H9 (cell line): Measurements from ENCODE around the gene HES4. TPM values are rescaled to one million over a fixed set of nuclear protein-coding genes. Genes with fewer than 3 reads are reported as not detected.

ENCODE experiments used
- DNase-seq: peaks from one replicate; pipeline ENCODE4 v3.0.0-alpha.2; 2017
- H2AFZ ChIP-seq: one replicate; pipeline ENCODE4 v1.6.1; 2013; ENCODE audit warnings: mild to moderate bottlenecking, low read length, control low read depth, moderate library complexity
- H2AK5ac ChIP-seq: 2 replicates; pipeline ENCODE4 v1.6.1; 2013; ENCODE audit warnings: low read length, control low read depth, mixed read lengths; ENCODE audit not compliant: insufficient read length
- H2BK120ac ChIP-seq: one replicate; pipeline ENCODE4 v1.6.1; 2013; ENCODE audit warnings: low read depth, mild to moderate bottlenecking, low read length, control low read depth, inconsistent platforms; ENCODE audit not compliant: poor library complexity, severe bottlenecking
- H2BK12ac ChIP-seq: 2 replicates; pipeline ENCODE4 v1.6.1; 2013; ENCODE audit warnings: low read length, control low read depth, mixed read lengths, low read depth; ENCODE audit not compliant: insufficient read length
- H2BK15ac ChIP-seq: 2 replicates; pipeline ENCODE4 v1.6.1; 2013; ENCODE audit warnings: low read depth, low read length, control low read depth
- H2BK20ac ChIP-seq: one replicate; pipeline ENCODE4 v1.6.1; 2013; ENCODE audit warnings: low read depth, mild to moderate bottlenecking, low read length, control low read depth, inconsistent platforms; ENCODE audit not compliant: poor library complexity, severe bottlenecking
- H2BK5ac ChIP-seq: 2 replicates; pipeline ENCODE4 v1.6.1; 2013; ENCODE audit warnings: low read length, control low read depth, mixed read lengths; ENCODE audit not compliant: insufficient read length
- H3K14ac ChIP-seq: 2 replicates; pipeline ENCODE4 v1.6.1; 2013; ENCODE audit warnings: low read length, control low read depth; ENCODE audit not compliant: insufficient read depth
- H3K18ac ChIP-seq: 2 replicates; pipeline ENCODE4 v1.6.1; 2013; ENCODE audit warnings: low read depth, mild to moderate bottlenecking, mixed read lengths, low read length, control low read depth; ENCODE audit not compliant: insufficient read length
- H3K23ac ChIP-seq: 2 replicates; pipeline ENCODE4 v1.6.1; 2013; ENCODE audit warnings: low read length, control low read depth, mixed read lengths, low read depth; ENCODE audit not compliant: insufficient read length
- H3K23me2 ChIP-seq: 2 replicates; pipeline ENCODE4 v1.6.1; 2013; ENCODE audit warnings: low read depth, mild to moderate bottlenecking, mixed read lengths, low read length, control low read depth; ENCODE audit not compliant: insufficient read length, poor library complexity, severe bottlenecking
- H3K27ac ChIP-seq: 2 replicates; pipeline ENCODE4 v1.5.1; 2013; ENCODE audit warnings: low read length, control low read depth, mixed read lengths, low read depth; ENCODE audit not compliant: insufficient read length
- H3K27me3 ChIP-seq: 2 replicates; pipeline ENCODE4 v1.6.1; 2013; ENCODE audit warnings: low read length, control low read depth, inconsistent platforms; ENCODE audit not compliant: insufficient read depth
- H3K4ac ChIP-seq: 2 replicates; pipeline ENCODE4 v1.6.1; 2013; ENCODE audit warnings: low read depth, mild to moderate bottlenecking, control low read depth, inconsistent platforms, low read length, moderate library complexity
- H3K4me1 ChIP-seq: 2 replicates; pipeline ENCODE4 v1.6.1; 2013; ENCODE audit warnings: low read length, control low read depth, inconsistent platforms; ENCODE audit not compliant: insufficient read depth
- H3K4me2 ChIP-seq: 2 replicates; pipeline ENCODE4 v1.6.1; 2013; ENCODE audit warnings: low read length, control low read depth, mixed read lengths; ENCODE audit not compliant: insufficient read length, insufficient read depth
- H3K56ac ChIP-seq: 2 replicates; pipeline ENCODE4 v1.6.1; 2013; ENCODE audit warnings: low read depth, mild to moderate bottlenecking, mixed read lengths, low read length, control low read depth; ENCODE audit not compliant: insufficient read length
- H3K79me1 ChIP-seq: 2 replicates; pipeline ENCODE4 v1.6.1; 2013; ENCODE audit warnings: low read depth, mild to moderate bottlenecking, moderate library complexity, low read length, control low read depth, inconsistent platforms; ENCODE audit not compliant: insufficient read depth, poor library complexity, severe bottlenecking
- H3K79me2 ChIP-seq: 2 replicates; pipeline ENCODE4 v1.6.1; 2013; ENCODE audit warnings: low read length, control low read depth, inconsistent platforms; ENCODE audit not compliant: insufficient read depth
- H3K9ac ChIP-seq: 2 replicates; pipeline ENCODE4 v1.6.1; 2013; ENCODE audit warnings: low read length, control low read depth, mixed read lengths; ENCODE audit not compliant: insufficient read length; ENCODE audit errors: extremely low read depth
- H3K9me3 ChIP-seq: one replicate; pipeline ENCODE4 v1.6.1; 2013; ENCODE audit warnings: low read depth, low read length, inconsistent platforms; ENCODE audit not compliant: control insufficient read depth
- H3T11ph ChIP-seq: one replicate; pipeline ENCODE4 v1.6.1; 2013; ENCODE audit warnings: mild to moderate bottlenecking, low read length, control low read depth, inconsistent platforms
- H4K20me1 ChIP-seq: one replicate; pipeline ENCODE4 v1.6.1; 2013; ENCODE audit not compliant: control insufficient read depth, insufficient read length, insufficient read depth
- H4K5ac ChIP-seq: 2 replicates; pipeline ENCODE4 v1.6.1; 2013; ENCODE audit warnings: low read depth, mild to moderate bottlenecking, mixed read lengths, low read length, control low read depth; ENCODE audit not compliant: insufficient read length
- H4K8ac ChIP-seq: replicated peaks from 2 replicates; pipeline ENCODE4 v1.6.1; 2013; ENCODE audit warnings: low read length, control low read depth, mixed read lengths, low read depth; ENCODE audit not compliant: insufficient read length
- H4K91ac ChIP-seq: 2 replicates; pipeline ENCODE4 v1.6.1; 2013; ENCODE audit warnings: low read depth, mild to moderate bottlenecking, moderate library complexity, mixed read lengths, low read length, control low read depth; ENCODE audit not compliant: insufficient read length
- H3K27ac Mint-ChIP-seq, 3 experiments: 2 replicates in 2 of 3; 3 replicates in 1 of 3; pipeline ENCODE4 v1.8.0; 2020 to 2021; ENCODE audit warnings: mixed read lengths in 3 of 3, mild to moderate bottlenecking in 1 of 3, moderate library complexity in 1 of 3
- H3K27me3 Mint-ChIP-seq: 2 replicates; pipeline ENCODE4 v1.8.0; 2021; ENCODE audit warnings: low read depth, mild to moderate bottlenecking, moderate library complexity, mixed read lengths
- H3K36me3 Mint-ChIP-seq, 3 experiments: 2 replicates in 2 of 3; 3 replicates in 1 of 3; pipeline ENCODE4 v1.8.0; 2020 to 2021; ENCODE audit warnings: low read depth in 3 of 3, mixed read lengths in 3 of 3; ENCODE audit not compliant: insufficient read depth in 1 of 3
- H3K4me1 Mint-ChIP-seq, 2 experiments: 2 replicates each; pipeline ENCODE4 v1.8.0; 2020; ENCODE audit warnings: mixed read lengths in 2 of 2
- H3K4me3 Mint-ChIP-seq, 2 experiments: 2 replicates in 1 of 2; 3 replicates in 1 of 2; pipeline ENCODE4 v1.8.0; 2020 to 2021; ENCODE audit warnings: mild to moderate bottlenecking in 2 of 2, mixed read lengths in 2 of 2, moderate library complexity in 1 of 2
- H3K9me3 Mint-ChIP-seq, 2 experiments: 2 replicates in 1 of 2; 3 replicates in 1 of 2; pipeline ENCODE4 v1.8.0; 2020; ENCODE audit warnings: mild to moderate bottlenecking in 2 of 2, mixed read lengths in 2 of 2, moderate library complexity in 1 of 2
- WGBS: extraction: QIAGEN DNeasy Blood & Tissue Kit; methylation state at CpG from one replicate; pipeline ENCODE4 v1.1.7; 2013; ENCODE audit warnings: missing lambda C conversion rate, low lambda C conversion rate, mixed read lengths; ENCODE audit not compliant: insufficient read length; ENCODE audit errors: extremely low coverage; 5-methylcytosine and 5-hydroxymethylcytosine counted together
- total RNA-seq: library from RNA; stranded (reverse); gene quantifications from 2 replicates; pipeline ENCODE4 v1.2.1, GENCODE V29; 2021
- TF ChIP-seq, protein P1 (sequence below): fragments of 200-600 bp; sonication (generic); conservative IDR thresholded peaks from 3 replicates; pipeline ENCODE4 v1.8.0; 2021; ENCODE audit warnings: antibody characterized with exemption, mild to moderate bottlenecking

HES4 gene
- total RNA-seq, 1 experiment from 2014 or later = 4.0 TPM

DNA sequence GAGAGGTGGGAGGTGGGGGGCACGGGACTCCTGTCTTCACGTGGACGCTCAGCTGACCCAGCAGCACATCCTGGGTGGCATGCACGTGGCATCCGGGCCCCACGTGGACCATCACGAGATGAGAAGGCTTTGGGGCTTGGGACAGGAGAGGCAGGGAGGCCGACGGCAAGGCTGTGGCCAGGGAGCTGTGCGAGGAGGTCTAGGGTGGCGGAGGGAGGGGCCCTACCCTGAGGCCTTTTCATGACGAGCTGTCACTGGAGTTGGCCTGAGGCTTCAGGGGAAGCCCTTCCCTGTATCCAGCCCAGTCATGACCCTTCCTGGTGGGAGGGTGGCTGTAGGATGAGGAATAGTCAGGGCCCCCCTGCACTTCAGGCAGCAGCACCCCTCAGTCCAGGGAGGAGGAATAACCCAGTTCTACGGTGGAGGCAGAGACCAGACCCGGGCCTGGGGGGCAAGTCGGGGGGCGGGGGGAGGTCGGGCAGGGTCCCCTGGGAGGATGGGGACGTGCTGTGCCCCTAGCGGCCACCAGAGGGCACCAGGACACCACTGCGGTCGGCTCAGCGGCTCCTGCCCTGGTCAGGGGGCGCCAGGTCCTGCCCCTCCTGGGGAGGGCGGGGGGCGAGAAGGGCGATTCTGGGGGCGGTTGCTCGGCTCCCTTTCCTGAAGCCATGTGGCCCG lies 16.0 kb downstream of the HES4 start:
- Mint-ChIP-seq H3K27me3 (peaks cover 88% of the 10 kb centered on the region), H3K4me3 (no peak overlapping the region), H3K36me3 (no peaks in the 10 kb centered on the region; a peak in 1 of 7 replicates), H3K4me1 (no peaks in the 10 kb centered on the region), H3K27ac (no peak overlapping the region), H3K9me3 (peaks cover 2 to 8% of the 10 kb centered on the region in 2 experiments; a peak in 4 of 5 replicates)
- no peaks in the 10 kb centered on the region for H4K20me1 ChIP-seq
- no peak overlapping the region for H2AK5ac ChIP-seq
- H3T11ph ChIP-seq = no peak overlapping the region
- H2BK20ac ChIP-seq = no peak overlapping the region
- H3K79me2 ChIP-seq = no peaks in the 10 kb centered on the region
- no peak overlapping the region for H2BK5ac ChIP-seq
- H4K5ac ChIP-seq = no peak overlapping the region
- no peak overlapping the region for H3K14ac ChIP-seq
- no peaks in the 10 kb centered on the region for H3K23me2 ChIP-seq
- no peak overlapping the region for H4K8ac ChIP-seq
- H3K23ac ChIP-seq = no peak overlapping the region
- H3K4me2 ChIP-seq = no peak overlapping the region
- no peaks in the 10 kb centered on the region for H3K4me1 ChIP-seq
- H3K9me3 ChIP-seq = no peaks in the 10 kb centered on the region
- TF ChIP-seq, protein P1, sequence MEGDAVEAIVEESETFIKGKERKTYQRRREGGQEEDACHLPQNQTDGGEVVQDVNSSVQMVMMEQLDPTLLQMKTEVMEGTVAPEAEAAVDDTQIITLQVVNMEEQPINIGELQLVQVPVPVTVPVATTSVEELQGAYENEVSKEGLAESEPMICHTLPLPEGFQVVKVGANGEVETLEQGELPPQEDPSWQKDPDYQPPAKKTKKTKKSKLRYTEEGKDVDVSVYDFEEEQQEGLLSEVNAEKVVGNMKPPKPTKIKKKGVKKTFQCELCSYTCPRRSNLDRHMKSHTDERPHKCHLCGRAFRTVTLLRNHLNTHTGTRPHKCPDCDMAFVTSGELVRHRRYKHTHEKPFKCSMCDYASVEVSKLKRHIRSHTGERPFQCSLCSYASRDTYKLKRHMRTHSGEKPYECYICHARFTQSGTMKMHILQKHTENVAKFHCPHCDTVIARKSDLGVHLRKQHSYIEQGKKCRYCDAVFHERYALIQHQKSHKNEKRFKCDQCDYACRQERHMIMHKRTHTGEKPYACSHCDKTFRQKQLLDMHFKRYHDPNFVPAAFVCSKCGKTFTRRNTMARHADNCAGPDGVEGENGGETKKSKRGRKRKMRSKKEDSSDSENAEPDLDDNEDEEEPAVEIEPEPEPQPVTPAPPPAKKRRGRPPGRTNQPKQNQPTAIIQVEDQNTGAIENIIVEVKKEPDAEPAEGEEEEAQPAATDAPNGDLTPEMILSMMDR = peak; percentile 96
- no peak overlapping the region for H3K18ac ChIP-seq
- no peaks in the 10 kb centered on the region for H3K79me1 ChIP-seq
- DNase-seq = no peak
- no peak overlapping the region for H3K27ac ChIP-seq
- no peak overlapping the region for H2BK120ac ChIP-seq
- H2AFZ ChIP-seq = no peak overlapping the region
- H3K9ac ChIP-seq = no peak overlapping the region
- peaks cover 2% of the 10 kb centered on the region; the same call in 1 of the 2 replicates for H3K27me3 ChIP-seq
- H3K4ac ChIP-seq = no peak overlapping the region
- H4K91ac ChIP-seq = no peak overlapping the region
- no CpG with 5 or more reads among the region's 29 CpGs for WGBS
- H3K56ac ChIP-seq = no peak overlapping the region
- H2BK12ac ChIP-seq = no peak overlapping the region
- no peak overlapping the region for H2BK15ac ChIP-seq
